Brain microvascular endothelial cell (primary cell): ENCODE results near the gene COX20.

ENCODE experiments used
- DNase-seq: peaks from one replicate; pipeline ENCODE4 v3.0.0-alpha.2; 2020
- H3K27ac ChIP-seq: fragments of 250-450 bp; sonication (Bioruptor Pico); 2 replicates; pipeline ENCODE4 v1.5.1; 2020; ENCODE audit warnings: mild to moderate bottlenecking, moderate library complexity
- H3K27me3 ChIP-seq: fragments of 250-450 bp; sonication (Bioruptor Pico); replicated peaks from 2 replicates; pipeline ENCODE4 v1.5.1; 2020; ENCODE audit warnings: mild to moderate bottlenecking
- H3K36me3 ChIP-seq: fragments of 250-450 bp; sonication (Bioruptor Pico); replicated peaks from 2 replicates; pipeline ENCODE4 v1.5.1; 2020; ENCODE audit warnings: mild to moderate bottlenecking
- H3K4me3 ChIP-seq: 2 replicates; pipeline ENCODE4 v1.5.1; 2011; ENCODE audit warnings: low read depth, mild to moderate bottlenecking, control low read depth, low read length, moderate library complexity
- CTCF ChIP-seq: IDR thresholded peaks from 2 replicates; pipeline ENCODE4 v1.5.1; 2011; ENCODE audit warnings: low read depth, mild to moderate bottlenecking, moderate library complexity, low read length, control low read depth, inconsistent platforms; ENCODE audit errors: missing control alignments
- in situ Hi-C: cut with HindIII; loops from 2 replicates; pipeline ENCODE4 v1.10.0; 2017; ENCODE audit warnings: low sequenced_read_pairs, low pct_ligation_motif_present

Gene COX20

GRCh38 chr1:244878681-244879080 is 43.2 kb downstream of the COX20 start:
- Histone ChIP-seq H3K27ac (no peak overlapping the region), H3K4me3 (no peak overlapping the region), H3K27me3 (no peaks in the 10 kb centered on the region), H3K36me3 (no peaks in the 10 kb centered on the region)
- in situ Hi-C loops = no loop called here
- no peak for TF ChIP-seq CTCF
- DNase-seq = no peak

- Histone ChIP-seq H3K4me3 (no peak overlapping the region), H3K27me3 (no peaks in the 10 kb centered on the region), H3K27ac (no peak overlapping the region), H3K36me3 (no peaks in the 10 kb centered on the region)
- no peak for DNase-seq
- in situ Hi-C loops = no loop called here
- no peak for TF ChIP-seq CTCF
Observed at GRCh38 chr1:244881552-244882280, 46.3 kb downstream of the COX20 start.

- H3K4me3 ChIP-seq = no peak overlapping the region
- H3K27ac ChIP-seq = no peak overlapping the region
- no peak for DNase-seq
- H3K27me3 ChIP-seq = no peaks in the 10 kb centered on the region
- TF ChIP-seq CTCF = no peak
- H3K36me3 ChIP-seq = no peaks in the 10 kb centered on the region
- in situ Hi-C loops = no loop called here
Observed at GRCh38 chr1:244887281-244887680, 51.8 kb downstream of the COX20 start.

GRCh38 chr1:244893836-244894235 is 58.4 kb downstream of the COX20 start:
- no peak for TF ChIP-seq CTCF
- Histone ChIP-seq H3K4me3 (no peak overlapping the region), H3K27ac (no peak overlapping the region), H3K27me3 (no peaks in the 10 kb centered on the region), H3K36me3 (no peaks in the 10 kb centered on the region)
- in situ Hi-C loops = no loop called here
- no peak for DNase-seq
